ENCODE results near the gene GRIN3A.
A peak's percentile ranks its signal among the peaks of the same experiment; 100 is the strongest.
"Not testable (repeated sequence)": the region's sequence is repeated elsewhere in the genome, so short reads cannot be mapped to it uniquely, and the experiment has no call there.

The GRIN3A gene

DNA sequence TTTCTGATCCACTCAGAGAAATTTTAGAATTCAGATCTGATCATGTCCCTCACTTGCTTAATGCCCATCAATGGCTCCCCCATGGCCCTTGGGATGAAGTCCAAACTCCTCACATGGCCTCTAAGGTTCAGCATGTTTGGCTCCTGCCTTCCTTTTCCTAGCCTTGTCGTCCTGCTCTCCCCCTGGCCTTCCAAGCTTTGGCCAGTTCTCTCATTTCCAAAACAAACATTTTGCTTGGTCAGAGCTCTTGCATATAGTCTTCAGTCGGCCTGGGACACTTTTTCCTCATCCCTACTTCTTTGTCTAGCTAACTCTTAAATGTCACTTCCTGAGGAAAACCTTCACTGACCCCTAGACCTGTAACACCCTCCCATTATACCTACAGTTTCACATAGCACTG is 106.6 kb downstream of the GRIN3A start:
- no peak for DNase-seq

DNA sequence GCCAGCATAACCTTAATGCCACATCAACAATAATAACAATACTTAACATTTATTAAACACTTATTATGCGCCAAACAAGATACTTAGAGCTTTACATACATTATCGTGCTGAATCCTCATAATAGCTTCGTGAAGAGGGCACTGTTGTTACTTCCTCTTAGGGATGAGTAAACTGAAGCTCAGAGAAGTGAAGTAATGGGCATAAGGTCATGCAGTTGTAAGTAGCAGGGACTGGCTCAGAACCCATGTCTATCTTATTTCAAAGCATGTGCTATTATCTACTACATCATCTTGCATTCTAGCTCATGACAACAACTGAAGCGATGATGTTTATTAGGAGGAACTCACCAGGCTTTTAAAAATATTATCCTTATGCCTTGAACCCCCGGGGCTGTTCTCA is 108.8 kb downstream of the GRIN3A start:
- DNase-seq: no peak

DNA sequence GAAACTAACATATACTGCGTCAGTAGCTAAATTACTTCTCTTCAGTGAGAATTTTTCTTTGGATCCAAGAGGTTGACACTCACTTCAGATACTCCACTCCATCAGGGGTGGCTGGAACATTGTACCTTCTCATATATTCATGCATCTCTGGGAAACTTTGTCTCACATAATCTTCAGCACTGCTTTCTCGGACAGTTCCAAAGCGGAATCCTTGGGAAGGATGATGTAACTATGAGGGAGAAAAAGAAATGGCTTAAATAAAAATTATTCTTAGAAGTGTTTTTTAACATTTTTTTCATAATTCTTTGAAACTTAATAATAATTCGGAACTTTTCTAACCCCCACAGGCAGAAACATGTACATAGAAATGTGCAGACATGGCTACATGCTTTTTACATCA is 110.3 kb downstream of the GRIN3A start:
- DNase-seq: no peak

DNA sequence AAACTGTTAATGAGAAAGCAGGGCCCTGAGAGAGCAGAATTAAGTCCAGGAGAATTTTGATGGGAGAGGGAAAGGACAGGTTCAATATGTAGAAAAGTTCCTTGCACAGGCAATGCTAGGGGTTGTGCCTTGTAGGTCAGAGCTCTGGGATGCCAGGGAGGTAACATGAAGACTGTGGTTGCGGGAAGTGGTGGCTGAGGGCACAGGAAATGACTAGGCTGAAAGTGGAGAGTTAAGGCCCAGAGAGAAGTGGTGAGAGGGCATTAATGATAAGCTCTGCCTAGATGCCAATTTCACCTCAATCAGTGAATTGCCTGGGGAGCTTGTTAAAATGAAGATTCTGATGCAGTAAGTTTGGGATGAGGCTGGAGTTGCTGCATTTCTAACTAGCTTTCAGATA is 112.2 kb downstream of the GRIN3A start:
- DNase-seq: peak in 1 of 2 donors; percentile 4

DNA sequence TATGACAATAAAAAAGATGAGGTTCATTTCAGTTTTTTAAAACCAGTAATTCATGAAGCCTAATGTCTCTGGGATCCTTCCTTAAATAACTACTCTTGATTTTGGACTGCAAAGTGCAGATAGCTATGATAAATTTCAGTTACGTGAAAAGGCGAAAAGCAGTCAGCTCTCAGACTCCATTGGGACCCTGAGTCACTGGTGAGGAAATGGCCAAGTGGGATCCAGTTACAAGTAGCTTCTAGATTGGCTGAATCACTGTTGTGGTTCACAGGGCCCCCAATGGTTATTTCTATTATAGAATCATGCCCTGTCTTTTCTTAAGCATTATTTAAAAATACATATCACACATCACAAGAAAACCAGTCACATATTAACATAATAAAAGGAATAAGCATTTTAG is 112.6 kb downstream of the GRIN3A start:
- DNase-seq: no peak

DNA sequence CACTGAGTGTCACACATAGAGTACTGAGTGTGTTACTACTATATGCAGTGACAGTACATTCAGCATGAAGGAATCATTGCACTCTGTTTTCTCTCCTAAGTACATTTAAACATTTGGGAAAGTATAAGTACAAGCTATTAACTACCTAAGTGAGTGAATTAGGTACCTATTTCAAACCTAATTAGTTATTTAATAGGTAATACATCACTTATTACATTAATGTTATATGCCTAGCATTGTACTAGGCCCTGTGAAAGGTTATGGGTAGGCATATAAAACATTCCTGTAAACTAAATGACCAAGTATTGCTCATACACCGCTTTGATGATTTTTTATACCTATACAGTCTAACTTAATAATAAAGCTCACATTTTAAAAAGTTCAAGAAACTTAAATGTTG is 118.0 kb downstream of the GRIN3A start:
- DNase-seq: no peak

DNA sequence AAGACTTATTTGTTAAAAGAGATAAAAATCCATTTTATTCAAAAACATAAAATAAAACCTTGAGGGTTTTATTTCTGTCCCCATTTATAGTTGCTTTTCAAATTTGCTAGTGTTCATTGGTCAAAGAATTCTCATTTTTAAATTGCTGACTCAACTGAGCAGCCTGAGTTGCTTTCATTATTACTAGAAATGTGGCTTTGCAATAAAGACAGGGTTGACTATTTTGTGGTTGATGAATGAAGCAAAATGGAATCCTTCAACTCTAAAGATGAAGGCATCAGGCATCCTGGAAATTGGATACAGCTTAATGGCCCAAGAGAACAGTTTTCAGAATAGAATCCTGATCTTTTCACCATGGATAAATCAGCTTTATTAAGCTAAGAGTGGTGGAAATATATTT is 119.7 kb downstream of the GRIN3A start:
- no peak for DNase-seq

DNA sequence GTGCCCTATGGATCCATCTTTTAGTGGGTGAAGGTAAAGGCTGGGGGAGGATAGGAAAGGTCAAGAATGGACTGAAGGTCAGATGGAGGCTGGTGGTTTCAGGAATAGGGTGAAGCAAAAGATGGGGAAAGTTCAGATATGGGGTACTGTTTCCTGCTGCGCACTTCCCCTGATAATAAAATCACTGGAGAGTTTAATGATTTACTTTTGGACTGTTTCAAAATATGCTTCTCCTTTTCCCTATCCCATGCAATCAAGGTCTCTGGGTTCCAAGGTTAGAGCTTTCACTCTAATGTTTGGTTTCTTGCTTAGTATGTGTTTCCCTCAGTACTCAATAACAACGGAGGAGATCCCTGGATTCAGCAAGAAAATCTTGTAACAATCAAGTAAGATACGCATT is 132.9 kb downstream of the GRIN3A start:
- no peak for DNase-seq

DNA sequence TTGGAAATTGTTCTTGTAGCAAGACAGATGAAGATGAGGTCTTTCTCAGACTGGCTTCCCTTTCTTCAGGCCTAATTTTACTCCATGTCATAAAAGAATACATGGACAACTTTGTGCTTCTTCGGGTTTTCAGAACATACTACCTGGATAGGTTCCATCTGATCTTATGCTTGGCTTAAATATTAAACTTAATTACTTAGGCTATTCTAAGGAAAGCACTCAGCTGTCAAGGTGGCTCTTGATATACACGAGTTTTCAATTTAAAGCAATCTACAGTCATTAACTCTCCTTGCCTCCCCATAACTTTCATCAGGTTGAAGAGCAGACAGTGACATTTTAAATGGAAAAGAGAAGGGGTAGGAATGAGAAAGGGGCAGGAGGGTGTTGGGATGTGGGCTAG is 134.2 kb downstream of the GRIN3A start:
- DNase-seq: no peak

DNA sequence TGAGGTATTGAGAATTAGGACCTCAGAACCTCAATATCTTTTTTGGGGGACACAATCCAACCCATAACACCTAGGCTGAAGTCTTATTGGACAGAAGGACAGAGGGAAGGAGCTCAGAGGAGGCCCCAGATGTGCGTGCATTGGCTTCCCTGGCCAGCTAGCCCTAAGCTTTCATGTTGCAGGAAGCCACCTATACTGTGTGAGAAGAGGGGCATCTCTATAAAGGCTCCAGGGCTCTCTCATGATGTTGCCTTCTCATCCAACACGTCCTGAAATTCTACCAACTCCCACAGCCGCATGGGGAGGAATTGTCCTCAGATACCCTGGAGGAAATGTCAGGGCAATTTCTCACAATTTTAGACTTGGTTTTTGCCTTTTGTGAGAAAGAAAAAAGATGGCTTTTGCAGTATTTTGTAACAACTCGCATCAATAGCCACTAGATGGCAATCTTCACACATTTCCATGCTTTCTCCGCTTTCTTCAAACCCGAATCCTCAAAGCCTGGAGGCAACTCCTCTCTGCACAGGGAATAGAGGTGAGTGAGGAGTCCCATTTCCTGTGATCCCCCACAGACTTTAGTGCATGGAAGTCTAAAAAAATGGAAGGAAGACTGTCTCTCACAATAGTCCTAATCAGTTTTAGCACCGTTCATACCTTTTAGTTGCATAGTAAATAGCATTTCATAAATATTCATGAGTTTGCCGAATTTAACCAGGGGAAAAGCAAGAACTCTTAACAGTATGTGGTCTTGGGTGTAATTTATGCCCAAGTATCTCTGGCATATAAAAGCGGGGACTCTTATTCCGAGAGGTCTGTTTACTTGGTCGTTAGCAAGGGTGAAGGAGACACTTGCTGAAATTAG is 136.3 kb downstream of the GRIN3A start:
- peak in 1 of 2 donors; percentile 37 for DNase-seq

DNA sequence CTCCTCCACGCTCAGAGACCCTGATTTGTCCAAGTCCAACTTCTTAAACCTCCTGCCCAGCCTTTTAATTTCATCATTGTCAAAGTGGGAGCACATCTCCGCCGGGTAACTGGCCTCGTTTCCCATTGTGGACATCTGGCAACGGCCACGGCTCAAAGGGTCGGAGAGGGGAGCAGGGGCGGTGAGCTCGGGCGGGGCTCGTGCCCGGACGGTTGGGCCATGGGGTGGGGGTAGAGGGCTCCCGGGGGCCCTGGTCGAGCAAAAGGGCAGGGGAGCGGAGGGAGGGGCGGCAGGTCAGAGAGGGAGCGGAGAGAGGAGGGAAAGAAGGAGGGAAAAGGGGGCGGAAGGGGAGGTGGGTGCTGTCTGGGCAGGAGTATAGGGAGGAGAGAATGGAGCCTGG is 143.7 kb downstream of the GRIN3A start, which contains the start of gene PPP3R2:
PPP3R2 (minus strand) TSS at position 174 of the 400 bp plus-strand sequence; CDS start at position 126, 48 bp downstream.
- no peak for DNase-seq

DNA sequence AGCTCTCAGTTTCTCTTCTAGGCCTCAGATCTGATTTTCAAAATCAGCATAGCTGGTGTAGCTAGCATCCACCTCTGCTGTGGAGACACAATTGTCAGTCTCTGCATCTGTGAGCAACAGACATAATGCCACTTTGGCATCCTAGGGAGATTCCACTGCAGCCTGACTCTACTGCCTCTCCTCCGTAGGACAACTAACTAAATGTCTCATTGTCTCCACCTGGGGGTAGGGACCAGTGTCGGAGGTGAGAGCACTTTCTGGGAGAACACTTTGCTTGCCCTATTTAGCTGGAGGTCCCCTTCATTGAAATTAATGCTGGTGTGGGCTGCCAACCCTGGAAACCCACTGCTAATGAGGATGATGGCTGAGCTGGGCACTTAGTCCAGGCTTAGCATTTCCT is 145.1 kb downstream of the GRIN3A start:
- no peak for DNase-seq

DNA sequence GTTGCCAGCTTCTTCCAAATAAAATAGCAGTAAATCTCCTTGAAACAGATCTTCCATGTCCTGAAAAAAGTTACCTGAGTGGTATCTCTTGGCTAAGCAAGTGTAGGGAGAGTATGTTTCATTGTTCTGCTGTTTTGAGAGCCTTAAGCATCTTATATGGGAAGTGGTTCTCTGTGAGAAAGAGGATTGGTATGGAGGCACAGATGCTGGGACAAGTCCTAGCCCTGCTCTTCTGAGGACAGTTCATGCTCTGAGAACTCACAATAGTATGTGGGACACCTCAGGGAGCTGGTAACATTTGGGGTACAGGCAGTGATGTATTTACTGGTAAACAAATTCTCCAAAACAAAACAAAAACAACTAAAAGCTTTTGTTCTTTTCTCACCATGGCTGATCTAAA is 145.7 kb downstream of the GRIN3A start:
- DNase-seq: no peak

DNA sequence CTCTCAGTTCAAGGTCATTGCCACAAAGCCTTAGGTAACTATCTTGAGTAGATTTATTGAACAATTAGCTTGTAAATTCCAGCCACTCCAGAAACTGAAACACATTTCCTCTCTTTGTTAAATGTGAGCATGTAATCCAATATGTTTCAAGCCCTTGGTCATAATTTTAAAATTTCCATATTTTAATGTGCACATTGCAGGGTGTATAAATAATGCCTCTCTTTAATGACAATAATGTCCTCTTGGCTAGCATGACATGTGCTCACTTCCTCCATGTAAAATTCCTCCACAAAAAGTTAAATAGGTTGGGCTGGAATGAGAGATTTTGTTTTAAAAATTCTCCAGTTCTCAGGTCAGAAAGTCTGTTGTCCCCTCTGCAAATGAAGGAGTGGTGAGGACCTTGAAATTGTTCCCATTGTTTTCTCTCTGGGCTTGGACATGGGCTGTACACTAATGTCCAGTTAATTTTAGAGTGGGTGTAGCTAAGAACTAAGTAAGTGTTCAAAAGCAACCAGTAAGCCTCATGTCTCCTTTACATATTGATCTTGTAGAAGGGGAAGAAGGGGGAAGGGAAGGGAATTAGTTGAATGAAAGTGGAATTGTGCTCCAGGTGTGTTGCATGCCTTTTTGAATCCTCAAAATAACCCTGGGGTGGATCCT is 146.5 kb downstream of the GRIN3A start:
- no peak for DNase-seq

DNA sequence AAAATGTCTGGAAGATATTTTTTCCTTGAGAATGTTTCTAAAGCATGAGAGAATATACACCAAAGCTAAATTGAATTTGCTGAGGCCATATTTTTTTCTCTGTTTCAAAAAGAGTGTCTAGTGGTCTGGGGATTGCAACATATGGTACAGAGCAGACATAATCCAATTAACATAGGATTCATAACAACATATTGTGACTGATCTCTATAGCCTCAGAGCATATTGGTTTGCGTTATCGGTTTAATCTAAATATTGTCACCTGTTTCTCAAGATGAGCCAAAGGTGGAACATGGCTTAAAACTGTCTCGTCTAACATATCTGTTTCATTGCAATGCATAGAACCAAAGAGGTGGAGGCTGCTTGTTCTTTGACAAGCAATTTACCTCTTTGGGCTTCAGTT is 147.5 kb downstream of the GRIN3A start:
- no peak for DNase-seq

DNA sequence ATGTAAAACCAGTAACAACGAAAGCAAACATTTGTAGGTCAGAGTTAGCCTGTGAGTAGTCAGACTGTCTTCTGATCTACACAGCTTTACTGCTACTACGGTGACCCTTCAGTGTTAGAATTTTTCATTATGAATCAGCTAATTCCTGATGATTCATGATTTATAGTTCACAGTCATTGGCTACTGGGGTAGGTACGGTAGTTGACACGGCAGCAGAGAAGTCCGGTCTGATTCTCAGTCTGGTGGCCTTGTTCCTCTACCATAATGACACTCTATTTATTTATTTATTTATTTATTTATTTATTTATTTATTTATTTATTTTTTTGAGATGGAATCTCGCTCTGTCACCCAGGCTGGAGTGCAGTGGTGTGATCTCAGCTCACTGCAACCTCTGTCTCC is 148.4 kb downstream of the GRIN3A start:
- DNase-seq: not testable (repeated sequence)

DNA sequence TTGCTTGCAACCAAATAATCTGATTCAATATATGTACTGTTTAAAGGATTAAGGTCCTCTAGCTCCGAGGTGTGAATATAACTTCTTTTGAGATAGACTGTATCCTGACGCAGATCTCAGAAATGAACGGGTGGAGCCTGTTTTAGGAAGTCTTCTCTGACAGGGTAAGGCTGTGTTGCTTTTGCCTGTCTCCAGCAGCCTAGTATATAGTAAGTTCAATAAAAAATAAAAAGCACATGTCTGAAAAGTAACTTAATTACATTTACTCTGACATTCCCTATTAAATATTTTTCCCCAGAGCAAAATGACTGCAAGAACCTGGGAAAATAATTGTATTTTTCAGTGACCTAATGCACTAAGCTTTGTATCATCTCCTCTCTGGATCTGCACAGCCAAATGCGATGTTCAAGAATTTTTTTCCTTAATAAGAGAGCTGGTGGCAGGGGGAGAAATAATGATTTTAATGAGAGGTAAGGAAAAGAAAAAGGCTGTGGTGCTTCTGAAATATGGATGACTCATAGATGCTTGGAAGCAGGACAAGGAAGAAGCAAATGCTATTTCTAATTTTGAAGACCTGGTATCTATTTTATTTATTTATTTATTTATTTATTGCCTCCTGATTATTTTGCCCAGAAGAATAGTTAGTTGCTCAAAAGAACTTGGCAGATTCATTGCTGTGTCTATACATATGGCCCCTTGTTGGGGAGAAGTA is 151.0 kb downstream of the GRIN3A start:
- DNase-seq: no peak

DNA sequence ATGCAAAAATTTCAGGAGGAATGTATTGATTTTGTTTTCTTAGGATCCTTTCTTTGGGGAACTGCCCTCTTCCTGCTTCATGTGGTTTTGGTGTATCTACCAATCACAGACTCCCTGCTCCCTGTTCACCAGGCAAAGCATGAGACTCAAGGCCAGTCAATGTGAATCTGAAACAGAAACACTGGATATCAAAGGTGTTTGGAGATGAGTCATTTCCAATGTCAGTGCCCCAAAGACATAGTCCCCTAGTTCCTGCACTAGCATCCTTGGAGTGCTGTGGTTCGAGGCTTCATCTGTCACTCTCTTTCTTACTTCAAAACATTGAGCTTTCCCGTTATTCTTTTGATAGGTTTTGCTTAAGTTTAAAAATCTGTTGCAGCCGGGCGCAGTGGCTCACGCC is 151.8 kb downstream of the GRIN3A start:
- DNase-seq: no peak

DNA sequence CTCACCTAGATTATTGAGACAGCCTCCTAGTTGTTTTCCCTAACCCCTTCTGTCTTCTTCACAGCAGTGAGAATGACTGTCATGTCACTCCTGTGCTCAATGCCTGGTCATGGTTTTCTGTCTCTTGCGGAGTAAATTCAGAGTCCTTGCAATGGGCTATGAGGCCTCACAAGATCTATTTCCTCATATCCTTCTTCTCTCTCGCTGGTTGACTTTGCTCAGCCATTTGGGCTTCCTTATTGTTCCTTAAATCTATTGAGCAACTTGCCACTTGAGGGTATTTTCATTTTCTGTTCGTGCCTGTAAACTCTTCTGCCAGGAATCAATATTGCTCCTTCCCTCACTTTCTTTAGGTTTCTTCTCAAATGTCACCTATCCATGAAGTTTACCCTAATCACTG is 152.7 kb downstream of the GRIN3A start:
- peak; percentile 7 to 27 for DNase-seq

DNA sequence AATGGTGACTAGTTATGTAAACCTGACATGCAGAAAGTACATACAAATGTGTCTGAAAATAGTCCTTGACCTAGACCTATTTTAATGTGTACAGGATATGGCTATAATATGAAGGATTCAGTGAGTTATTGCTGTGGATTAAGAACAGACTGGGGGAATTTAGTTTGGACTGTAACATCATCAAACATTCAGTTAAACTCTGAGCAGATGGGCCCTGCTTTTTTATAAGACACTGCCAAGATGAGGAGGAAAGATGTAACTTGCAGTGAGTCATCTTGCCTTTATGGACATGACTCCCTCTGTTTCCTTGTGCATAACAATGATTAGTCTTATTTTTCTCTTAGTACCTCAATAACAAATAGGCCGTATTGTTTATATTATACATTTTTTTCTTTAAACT is 155.9 kb downstream of the GRIN3A start:
- DNase-seq: no peak

DNA sequence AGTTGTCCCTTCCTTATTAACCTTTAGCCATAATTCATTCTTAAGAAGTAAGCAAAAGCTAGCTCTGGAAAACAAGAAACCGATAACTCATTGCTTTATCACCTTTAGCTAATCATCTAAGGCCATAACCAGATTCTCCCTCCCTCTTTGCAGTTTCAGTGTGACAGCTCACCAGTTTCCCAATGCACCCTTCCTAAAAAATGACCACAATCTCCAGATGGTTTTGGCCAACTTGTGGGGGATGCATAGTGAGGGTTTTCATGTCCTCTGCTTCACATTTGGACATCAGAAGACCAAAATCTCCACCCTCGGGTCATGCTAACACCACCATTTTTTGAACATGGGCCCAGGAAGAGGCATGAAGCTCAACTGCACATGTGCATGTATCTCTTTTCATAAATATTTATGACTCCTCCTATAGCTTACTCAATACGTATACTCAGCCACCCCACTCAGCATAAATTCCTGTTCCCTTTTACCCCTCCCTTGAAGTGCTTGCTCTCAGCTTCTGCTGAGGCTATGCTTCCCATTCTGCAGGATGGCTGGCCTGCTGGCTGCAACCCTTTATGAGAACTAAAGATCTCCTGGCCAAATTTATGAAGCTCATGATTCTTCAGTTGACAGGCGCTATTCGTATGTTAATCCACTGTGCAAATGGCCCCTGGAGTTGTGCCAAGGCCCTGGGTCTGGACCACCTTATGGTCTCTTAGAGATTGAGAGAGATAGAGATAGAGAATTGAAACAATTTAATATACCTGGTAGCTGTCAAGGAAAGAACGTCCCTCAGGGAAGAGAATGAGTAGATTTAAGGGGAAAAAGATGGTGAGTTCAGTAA is 158.5 kb downstream of the GRIN3A start:
- no peak for DNase-seq

DNA sequence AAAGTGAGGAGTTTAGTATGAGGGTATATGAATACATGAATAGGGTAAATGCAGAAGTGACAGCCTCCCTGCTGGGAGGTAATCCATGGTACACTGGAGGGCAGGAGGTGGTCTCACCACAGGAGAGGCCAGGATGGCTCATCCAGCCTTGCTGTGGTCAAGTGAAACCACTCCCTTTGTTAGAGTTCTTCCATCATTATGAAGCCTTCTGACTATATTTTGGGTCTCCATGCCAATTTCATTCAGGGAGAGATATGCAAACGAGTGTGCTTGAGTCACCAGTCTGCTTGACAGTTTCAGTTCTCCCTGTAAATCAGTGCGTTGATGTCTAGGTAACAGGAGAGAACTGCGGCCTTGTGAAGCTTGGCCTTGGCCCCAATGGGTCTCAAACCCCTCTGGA is 160.1 kb downstream of the GRIN3A start:
- DNase-seq: no peak
